Adipose tissue (tissue), 3 donors: ENCODE data around the gene TNFRSF6B. TPM values are rescaled to one million over a fixed set of nuclear protein-coding genes. Genes with fewer than 3 reads are reported as not detected.

Experiments
- H3K27ac ChIP-seq: one replicate; pipeline ENCODE4 v1.5.1; 2013; ENCODE audit warnings: low read depth, low read length
- WGBS, 3 donors: extraction: QIAGEN DNeasy Blood & Tissue Kit; methylation state at CpG; one replicate each; pipeline ENCODE4 v1.1.7; 2013; 5-methylcytosine and 5-hydroxymethylcytosine counted together
- polyA plus RNA-seq, 3 donors: library from polyadenylated mRNA; stranded (reverse); fragments of 200-250 nt; gene quantifications; one replicate each; pipeline ENCODE4 v1.2.3, GENCODE V29; 2013
- donor health status: healthy with polysubstance abuse.
- donor health status: Bipolar disorder and iron deficiency.
- donor health status: healthy.

Gene TNFRSF6B
- polyA plus RNA-seq, 3 donors, result 7.4 to 92.8 (median 9.3) TPM

GRCh38 chr20:63680857-63681608 lies 15.4 kb upstream of the TNFRSF6B start:
- no peak overlapping the region for H3K27ac ChIP-seq
- 93 to 97% (median 96%) methylated on average over 22 to 23 of the region's 23 CpGs for WGBS, 3 donors

- WGBS, 3 donors, result 93 to 97% (median 95%) methylated on average over 13 of the region's 13 CpGs
- peak overlapping the region; percentile 32 for H3K27ac ChIP-seq
Observed at GRCh38 chr20:63681609-63682142, 14.8 kb upstream of the TNFRSF6B start.

GRCh38 chr20:63682384-63683139 lies 13.9 kb upstream of the TNFRSF6B start:
- WGBS, 3 donors, result 43 to 84% (median 59%) methylated on average over 22 of the region's 22 CpGs

GRCh38 chr20:63685269-63686026 lies 11.0 kb upstream of the TNFRSF6B start:
- H3K27ac ChIP-seq, result no peak overlapping the region
- WGBS, 3 donors, result 92 to 94% (median 93%) methylated on average over 21 of the region's 21 CpGs

More at GRCh38 chr20:63682384-63683139, 13.9 kb upstream of the TNFRSF6B start:
- H3K27ac ChIP-seq, result no peak overlapping the region

- H3K27ac ChIP-seq, result peak overlapping the region; percentile 86
- 81 to 87% (median 84%) methylated on average over 24 of the region's 24 CpGs for WGBS, 3 donors
Observed at GRCh38 chr20:63686094-63686491, 10.4 kb upstream of the TNFRSF6B start.

- peak overlapping the region; percentile 95 for H3K27ac ChIP-seq
- 9 to 68% (median 16%) methylated on average over 44 to 45 of the region's 45 CpGs for WGBS, 3 donors
Observed at GRCh38 chr20:63686492-63687321, 9.7 kb upstream of the TNFRSF6B start.

GRCh38 chr20:63687419-63688178 lies 8.9 kb upstream of the TNFRSF6B start:
- peak overlapping the region; percentile 95 for H3K27ac ChIP-seq
- WGBS, 3 donors, result 84 to 90% (median 86%) methylated on average over 26 to 29 of the region's 29 CpGs

GRCh38 chr20:63688228-63689045 lies 8.0 kb upstream of the TNFRSF6B start:
- H3K27ac ChIP-seq, result peak overlapping the region; percentile 95
- 67 to 78% (median 68%) methylated on average over 31 of the region's 31 CpGs for WGBS, 3 donors

- no peak overlapping the region for H3K27ac ChIP-seq
- 90 to 92% (median 92%) methylated on average over 44 of the region's 44 CpGs for WGBS, 3 donors
Observed at GRCh38 chr20:63689046-63690002, 7.1 kb upstream of the TNFRSF6B start.

- no peak overlapping the region for H3K27ac ChIP-seq
- WGBS, 3 donors, result 90 to 92% (median 90%) methylated on average over 38 to 40 of the region's 40 CpGs
Observed at GRCh38 chr20:63690003-63690897, 6.2 kb upstream of the TNFRSF6B start.

- no peak overlapping the region for H3K27ac ChIP-seq
- WGBS, 3 donors, result 79 to 84% (median 84%) methylated on average over 24 of the region's 24 CpGs
Observed at GRCh38 chr20:63690898-63691710, 5.3 kb upstream of the TNFRSF6B start.

GRCh38 chr20:63691711-63692435 lies 4.6 kb upstream of the TNFRSF6B start:
- 80 to 89% (median 80%) methylated on average over 10 to 21 of the region's 21 CpGs for WGBS, 3 donors
- H3K27ac ChIP-seq, result no peak overlapping the region

GRCh38 chr20:63692436-63693082 lies 3.9 kb upstream of the TNFRSF6B start:
- WGBS, 3 donors, result 69 to 81% (median 69%) methylated on average over 17 to 20 of the region's 20 CpGs
- H3K27ac ChIP-seq, result no peak overlapping the region
